Activated naive CD4-positive, alpha-beta T cell treated with anti-CD3 and anti-CD28 coated beads for 36 hours (primary cell): Measurements from ENCODE around the gene TPSD1. TPM values are rescaled to one million over a fixed set of nuclear protein-coding genes. Genes with fewer than 3 reads are reported as not detected.
"Not testable (repeated sequence)": the region's sequence is repeated elsewhere in the genome, so short reads cannot be mapped to it uniquely, and the experiment has no call there.

Experiments
- CTCF ChIA-PET: fragments of 350-600 bp; sonication (Branson Sonifier 250); formaldehyde crosslinking; loops from one replicate; lab custom pipeline; 2021; ENCODE audit warnings: antibody characterized with exemption; lab: Charles Lee
- DNase-seq: peaks from one replicate; pipeline ENCODE4 v3.0.0-alpha.2; 2020
- H3K27ac Mint-ChIP-seq: one replicate; pipeline ENCODE4 v1.8.0; 2021; ENCODE audit warnings: mild to moderate bottlenecking, mixed read lengths
- H3K27me3 Mint-ChIP-seq: one replicate; pipeline ENCODE4 v1.8.0; 2021; ENCODE audit warnings: low read depth, mixed read lengths
- H3K36me3 Mint-ChIP-seq: one replicate; pipeline ENCODE4 v1.8.0; 2021; ENCODE audit warnings: low read depth, mixed read lengths
- H3K4me1 Mint-ChIP-seq: one replicate; pipeline ENCODE4 v1.8.0; 2021; ENCODE audit warnings: low read depth, mixed read lengths
- H3K4me3 Mint-ChIP-seq: one replicate; pipeline ENCODE4 v1.8.0; 2021; ENCODE audit warnings: mild to moderate bottlenecking, moderate library complexity, mixed read lengths
- H3K9me3 Mint-ChIP-seq: one replicate; pipeline ENCODE4 v1.8.0; 2021; ENCODE audit warnings: mixed read lengths
- intact Hi-C: fragments of 100-400 bp; cut with micrococcal nuclease; formaldehyde crosslinking; loops from one replicate; pipeline ENCODE4 v1.15.1; 2023
- total RNA-seq, 2 experiments: library from RNA; stranded (reverse); gene quantifications; one replicate each; pipeline ENCODE4 v1.2.3, GENCODE V29; 2021

TPSD1 gene
- total RNA-seq, 2 experiments from 2014 or later: not detected

GRCh38 chr16:1223355-1224214 is 32.3 kb upstream of the TPSD1 start:
- intact Hi-C loops: no loop called here
- Mint-ChIP-seq H3K27ac (no peak overlapping the region), H3K9me3 (no peaks in the 10 kb centered on the region), H3K36me3 (no peaks in the 10 kb centered on the region), H3K4me3 (no peak overlapping the region), H3K27me3 (no peaks in the 10 kb centered on the region), H3K4me1 (no peaks in the 10 kb centered on the region)
- DNase-seq: no peak
- CTCF ChIA-PET: no interaction called here

GRCh38 chr16:1224558-1224957 is 31.3 kb upstream of the TPSD1 start:
- Mint-ChIP-seq H3K27me3 (no peaks in the 10 kb centered on the region), H3K4me3 (no peak overlapping the region), H3K4me1 (no peaks in the 10 kb centered on the region), H3K27ac (no peak overlapping the region), H3K36me3 (no peaks in the 10 kb centered on the region), H3K9me3 (no peaks in the 10 kb centered on the region)
- intact Hi-C loops: no loop called here
- no peak for DNase-seq
- CTCF ChIA-PET: no interaction called here

- no peaks in the 10 kb centered on the region for H3K27me3 Mint-ChIP-seq
- H3K9me3 Mint-ChIP-seq: no peaks in the 10 kb centered on the region
- no peaks in the 10 kb centered on the region for H3K36me3 Mint-ChIP-seq
- intact Hi-C loops: no loop called here
- H3K4me1 Mint-ChIP-seq: no peaks in the 10 kb centered on the region
- CTCF ChIA-PET: no interaction called here
- DNase-seq: no peak
- H3K4me3 Mint-ChIP-seq: no peak within 1 kb of the TSS
- no peak within 1 kb of the TSS for H3K27ac Mint-ChIP-seq
These were observed 30.8 kb upstream of the TPSD1 start, which contains the start of gene TPSG1 for GRCh38 chr16:1225051-1225451. Gene TPSG1 (minus strand): TSS chr16:1225268. CDS start chr16:1225252, 16 bp downstream.

- CTCF ChIA-PET: interaction anchor here (0.5 kb wide), 1 partner anchor 1167 kb away, joined by 3 read pairs; no protein-coding TSS in a partner anchor
- H3K9me3 Mint-ChIP-seq, H3K4me1 Mint-ChIP-seq, H3K27me3 Mint-ChIP-seq, H3K36me3 Mint-ChIP-seq, H3K27ac Mint-ChIP-seq, intact Hi-C loops, H3K4me3 Mint-ChIP-seq, DNase-seq: not testable (repeated sequence)
These were observed 30.0 kb upstream of the TPSD1 start for GRCh38 chr16:1225728-1226311.

GRCh38 chr16:1226692-1227091 is 29.2 kb upstream of the TPSD1 start:
- H3K9me3 Mint-ChIP-seq, H3K4me3 Mint-ChIP-seq, intact Hi-C loops, H3K4me1 Mint-ChIP-seq, CTCF ChIA-PET, H3K36me3 Mint-ChIP-seq, DNase-seq, H3K27ac Mint-ChIP-seq, H3K27me3 Mint-ChIP-seq: not testable (repeated sequence)

GRCh38 chr16:1228227-1228626 is 27.6 kb upstream of the TPSD1 start:
- H3K4me3 Mint-ChIP-seq, intact Hi-C loops, H3K27ac Mint-ChIP-seq, H3K4me1 Mint-ChIP-seq, DNase-seq, H3K36me3 Mint-ChIP-seq, H3K9me3 Mint-ChIP-seq, CTCF ChIA-PET, H3K27me3 Mint-ChIP-seq: not testable (repeated sequence)

- intact Hi-C loops, H3K4me3 Mint-ChIP-seq, CTCF ChIA-PET, H3K27me3 Mint-ChIP-seq, H3K27ac Mint-ChIP-seq, DNase-seq, H3K4me1 Mint-ChIP-seq, H3K36me3 Mint-ChIP-seq, H3K9me3 Mint-ChIP-seq: not testable (repeated sequence)
These were observed 26.4 kb upstream of the TPSD1 start for GRCh38 chr16:1229476-1229875.

- H3K4me1 Mint-ChIP-seq, H3K27me3 Mint-ChIP-seq, intact Hi-C loops, H3K4me3 Mint-ChIP-seq, CTCF ChIA-PET, H3K9me3 Mint-ChIP-seq, H3K27ac Mint-ChIP-seq, DNase-seq, H3K36me3 Mint-ChIP-seq: not testable (repeated sequence)
These were observed 25.8 kb upstream of the TPSD1 start, which contains the start of gene TPSB2 for GRCh38 chr16:1230084-1230470. Gene TPSB2 (minus strand): TSS chr16:1230184. CDS start chr16:1229951, 233 bp downstream.

GRCh38 chr16:1230471-1231212 is 25.2 kb upstream of the TPSD1 start:
- H3K4me3 Mint-ChIP-seq, H3K27me3 Mint-ChIP-seq, intact Hi-C loops, H3K9me3 Mint-ChIP-seq, H3K4me1 Mint-ChIP-seq, CTCF ChIA-PET, H3K27ac Mint-ChIP-seq, H3K36me3 Mint-ChIP-seq, DNase-seq: not testable (repeated sequence)

- DNase-seq, H3K9me3 Mint-ChIP-seq, intact Hi-C loops, H3K4me1 Mint-ChIP-seq, H3K36me3 Mint-ChIP-seq, H3K4me3 Mint-ChIP-seq, H3K27ac Mint-ChIP-seq, H3K27me3 Mint-ChIP-seq, CTCF ChIA-PET: not testable (repeated sequence)
These were observed 24.6 kb upstream of the TPSD1 start for GRCh38 chr16:1231301-1231700.

GRCh38 chr16:1232049-1232748 is 23.7 kb upstream of the TPSD1 start:
- DNase-seq, H3K4me1 Mint-ChIP-seq, H3K36me3 Mint-ChIP-seq, H3K9me3 Mint-ChIP-seq, H3K27me3 Mint-ChIP-seq, H3K4me3 Mint-ChIP-seq, H3K27ac Mint-ChIP-seq, CTCF ChIA-PET, intact Hi-C loops: not testable (repeated sequence)

GRCh38 chr16:1236659-1237058 is 19.2 kb upstream of the TPSD1 start:
- H3K9me3 Mint-ChIP-seq, DNase-seq, H3K4me1 Mint-ChIP-seq, CTCF ChIA-PET, H3K27me3 Mint-ChIP-seq, H3K36me3 Mint-ChIP-seq, intact Hi-C loops, H3K4me3 Mint-ChIP-seq, H3K27ac Mint-ChIP-seq: not testable (repeated sequence)
